ENCODE results near the gene TSPAN12.
"Not testable (repeated sequence)": the region's sequence is repeated elsewhere in the genome, so short reads cannot be mapped to it uniquely, and the experiment has no call there.

- not testable (repeated sequence) for TF ChIP-seq EZH2 (IDR thresholded peaks at IDR 0.05; ENCODE audit: borderline replicate concordance, insufficient read depth, low read depth, low read length, poor library complexity, severe bottlenecking); CTCF (IDR thresholded peaks at IDR 0.05)
Measured at GRCh38 chr7:120781924-120782323, 76.0 kb downstream of the TSPAN12 start.
